Urinary bladder (tissue), 4 donors: Measurements from ENCODE around the gene CPNE7. TPM values are rescaled to one million over a fixed set of nuclear protein-coding genes. Genes with fewer than 3 reads are reported as not detected.

Experiments
- DNase-seq: peaks from one replicate; pipeline ENCODE4 v3.0.0-alpha.2; 2015; ENCODE audit errors: extremely low spot score
- H3K27ac ChIP-seq: one replicate; pipeline ENCODE4 v1.5.1; 2013; ENCODE audit warnings: low read depth, mild to moderate bottlenecking, moderate library complexity
- H3K36me3 ChIP-seq: one replicate; pipeline ENCODE4 v1.6.1; 2013; ENCODE audit warnings: mild to moderate bottlenecking, moderate library complexity; ENCODE audit not compliant: insufficient read depth
- H3K4me1 ChIP-seq: one replicate; pipeline ENCODE4 v1.6.1; 2013; ENCODE audit warnings: mild to moderate bottlenecking, moderate library complexity; ENCODE audit not compliant: insufficient read depth
- H3K4me3 ChIP-seq: one replicate; pipeline ENCODE4 v1.5.1; 2013; ENCODE audit warnings: low read depth, low read length
- WGBS: extraction: QIAGEN DNeasy Blood & Tissue Kit; methylation state at CpG from one replicate; pipeline ENCODE4 v1.1.7; 2013; 5-methylcytosine and 5-hydroxymethylcytosine counted together
- polyA plus RNA-seq: library from polyadenylated mRNA; stranded (reverse); fragments of 200-250 nt; gene quantifications from one replicate; pipeline ENCODE4 v1.2.3, GENCODE V29; 2013
- total RNA-seq: library from RNA; depleted of rRNA; stranded (reverse); fragments of >200 nt; gene quantifications from one replicate; pipeline ENCODE4 v1.2.3, GENCODE V29; 2014
- donor health status: healthy with polysubstance abuse.
- donor health status: healthy.

The CPNE7 gene
- total and polyA plus RNA-seq, 2 donors = 1.8 TPM; not detected in 1

DNA sequence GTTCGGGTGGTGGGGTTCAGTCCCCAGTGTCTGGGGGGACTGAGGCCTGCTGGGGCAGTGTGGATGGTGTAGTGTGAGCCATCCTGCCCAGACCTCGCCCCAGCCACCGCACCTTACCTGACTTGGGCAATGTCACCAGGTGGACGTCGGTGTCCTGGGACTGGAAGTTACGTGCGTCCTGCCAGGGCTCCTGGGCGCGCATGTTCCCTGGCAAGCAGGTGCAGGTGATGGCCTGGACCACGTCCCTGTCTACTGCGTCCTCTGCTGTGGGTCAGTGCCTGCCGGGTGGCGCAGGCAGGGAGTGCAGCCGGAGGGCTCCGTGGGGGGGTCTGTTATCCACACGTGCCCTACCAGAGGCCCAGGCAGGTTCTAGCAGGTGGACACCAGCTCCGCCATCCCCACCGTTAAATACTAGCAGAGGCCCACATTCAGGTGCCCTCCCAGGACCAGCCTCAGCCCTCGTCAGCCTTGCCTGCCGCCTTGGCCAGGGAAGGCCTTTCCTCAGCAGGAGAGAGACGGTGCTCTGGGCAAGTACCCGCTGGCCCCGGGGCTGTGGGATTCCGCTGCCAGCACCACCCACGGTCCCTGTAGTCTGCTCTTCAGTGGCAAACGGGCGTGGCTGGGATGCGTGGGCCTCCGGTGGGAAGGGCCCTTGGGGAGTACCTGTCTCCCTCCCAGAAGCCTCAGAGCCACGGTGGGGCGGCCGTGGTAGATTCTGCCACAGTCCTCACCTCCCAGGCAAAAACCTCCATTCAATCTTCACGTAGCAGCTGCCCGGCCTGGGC lies 29.8 kb downstream of the CPNE7 start:
- 87% methylated on average over 34 of the region's 34 CpGs for WGBS
- H3K4me1 ChIP-seq = no peaks in the 10 kb centered on the region
- no peaks in the 10 kb centered on the region for H3K36me3 ChIP-seq
- H3K27ac ChIP-seq = no peak overlapping the region
- no peak for DNase-seq
- no peak overlapping the region for H3K4me3 ChIP-seq

- Histone ChIP-seq H3K4me3 (no peak overlapping the region), H3K36me3 (no peaks in the 10 kb centered on the region), H3K4me1 (no peaks in the 10 kb centered on the region), H3K27ac (no peak overlapping the region)
- DNase-seq = no peak
- WGBS = 84% methylated on average over 9 of the region's 9 CpGs
Measured at GRCh38 chr16:89606006-89606405, 30.4 kb downstream of the CPNE7 start.

DNA sequence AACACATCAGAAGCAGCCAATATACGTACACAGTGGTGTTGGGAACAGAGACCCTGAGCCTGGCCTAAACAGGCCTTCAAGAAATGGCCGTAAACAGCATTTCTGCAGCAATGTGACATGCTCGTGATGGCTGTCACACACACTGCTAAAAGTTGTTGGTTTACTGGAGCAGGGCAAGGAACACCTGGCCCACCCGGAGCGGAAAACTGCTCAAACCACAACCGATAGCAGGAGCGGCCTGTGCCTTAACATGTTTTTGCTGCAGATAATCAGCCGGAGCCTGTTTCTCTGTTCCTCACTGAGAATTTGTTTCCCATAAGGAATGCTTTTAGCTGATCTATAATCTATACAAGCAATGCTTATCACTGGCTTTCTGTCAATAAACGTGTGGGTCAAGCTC lies 31.9 kb downstream of the CPNE7 start:
- H3K4me3 ChIP-seq = no peak overlapping the region
- 65% methylated on average over 9 of the region's 9 CpGs for WGBS
- DNase-seq = no peak
- H3K27ac ChIP-seq = no peak overlapping the region
- H3K36me3 ChIP-seq = no peaks in the 10 kb centered on the region
- H3K4me1 ChIP-seq = no peaks in the 10 kb centered on the region

DNA sequence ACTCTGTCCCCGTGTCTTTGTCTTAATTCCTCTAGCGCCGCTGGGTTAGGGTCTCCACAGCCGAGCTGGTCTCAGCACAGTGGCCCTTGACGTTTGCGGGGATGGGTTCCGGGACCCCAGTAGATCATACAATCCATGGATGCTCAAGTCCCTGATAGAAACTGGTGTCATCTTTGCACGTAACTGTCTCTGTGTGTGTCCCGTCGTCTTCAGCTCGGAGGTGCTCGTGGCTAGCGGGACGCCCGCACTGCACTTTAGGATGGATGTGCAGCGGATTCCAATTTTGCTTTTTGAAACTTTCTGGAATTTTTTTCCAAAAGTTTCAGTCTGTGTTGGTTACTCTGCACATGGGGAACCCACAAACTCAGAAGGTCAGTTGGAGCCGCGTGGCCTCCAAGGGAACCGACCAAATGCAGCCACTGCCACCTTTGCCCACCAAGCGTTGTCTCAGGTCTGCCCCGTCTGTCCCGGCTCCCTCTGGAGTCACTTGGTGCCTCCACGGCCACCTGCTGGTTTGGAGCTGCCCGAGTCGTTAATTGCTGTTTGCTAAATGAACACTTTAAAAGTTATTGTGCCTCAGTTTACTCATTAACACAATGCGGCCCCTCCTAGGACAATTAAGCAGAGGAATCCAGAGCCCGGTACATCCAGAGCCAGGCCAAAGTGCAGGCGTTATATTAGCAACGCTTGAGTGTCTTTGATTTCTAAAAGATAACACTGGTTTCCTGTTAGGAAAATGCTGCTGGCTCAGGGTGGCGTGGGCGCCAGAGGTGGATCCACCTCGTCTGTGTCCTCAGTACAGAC lies 32.6 kb downstream of the CPNE7 start:
- Histone ChIP-seq H3K4me3 (no peak overlapping the region), H3K36me3 (no peaks in the 10 kb centered on the region), H3K4me1 (no peaks in the 10 kb centered on the region), H3K27ac (no peak overlapping the region)
- 71% methylated on average over 32 of the region's 32 CpGs for WGBS
- DNase-seq = no peak

GRCh38 chr16:89610108-89610453 lies 34.5 kb downstream of the CPNE7 start:
- Histone ChIP-seq H3K36me3 (no peaks in the 10 kb centered on the region), H3K4me1 (no peaks in the 10 kb centered on the region), H3K27ac (no peak overlapping the region), H3K4me3 (no peak overlapping the region)
- DNase-seq = no peak
- 70% methylated on average over 1 of the region's 1 CpG for WGBS

DNA sequence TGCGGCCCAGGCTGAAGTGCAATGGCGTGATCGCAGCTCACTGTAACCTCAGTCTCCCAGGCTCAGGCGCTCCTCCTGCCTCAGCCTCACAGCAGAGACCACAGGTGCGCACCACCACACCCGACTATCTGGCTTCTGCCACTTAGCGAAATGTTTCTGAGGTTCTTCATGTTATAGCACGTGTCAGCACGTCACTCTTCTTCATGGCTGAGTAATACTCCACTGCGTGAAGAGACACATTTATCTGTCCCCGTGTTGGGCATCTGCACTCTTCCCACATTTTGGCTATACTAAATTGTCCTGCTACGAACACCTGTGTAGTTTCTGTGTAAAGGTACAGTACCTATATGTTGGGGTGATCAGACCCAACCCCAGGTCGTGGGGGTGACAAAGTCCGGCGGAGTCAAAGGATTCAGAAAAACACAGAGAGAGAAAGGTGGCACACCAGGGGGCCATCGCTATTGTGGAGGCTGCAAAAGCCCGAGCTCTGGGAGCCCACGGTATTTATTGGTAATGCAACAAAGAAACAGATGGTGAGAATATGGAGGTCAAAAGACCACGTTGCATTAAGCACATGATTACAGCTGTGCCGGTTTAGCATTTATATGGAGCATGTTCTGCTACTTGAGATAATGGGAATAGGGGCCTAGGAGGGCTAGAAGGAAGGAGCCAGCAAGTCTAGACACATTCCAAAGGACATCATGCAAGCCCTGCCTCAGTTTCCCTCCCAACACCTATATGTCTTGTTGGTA lies 37.0 kb downstream of the CPNE7 start:
- Histone ChIP-seq H3K4me3 (no peak overlapping the region), H3K4me1 (no peaks in the 10 kb centered on the region), H3K36me3 (no peaks in the 10 kb centered on the region), H3K27ac (no peak overlapping the region)
- no peak for DNase-seq
- WGBS = 77% methylated on average over 20 of the region's 20 CpGs

GRCh38 chr16:89613231-89613953 lies 37.8 kb downstream of the CPNE7 start, which contains the start of gene DPEP1:
TSS of gene DPEP1 (plus strand) at chr16:89613642. CDS start at chr16:89630411, 16,769 bp downstream.
- H3K4me3 ChIP-seq = no peak within 1 kb of the TSS
- 76% methylated on average over 19 of the region's 19 CpGs for whole genome bisulfite sequencing
- H3K36me3 ChIP-seq = no peaks in the 10 kb centered on the region
- no peak for DNase-seq
- no peaks in the 10 kb centered on the region for H3K4me1 ChIP-seq
- no peak within 1 kb of the TSS for H3K27ac ChIP-seq

DNA sequence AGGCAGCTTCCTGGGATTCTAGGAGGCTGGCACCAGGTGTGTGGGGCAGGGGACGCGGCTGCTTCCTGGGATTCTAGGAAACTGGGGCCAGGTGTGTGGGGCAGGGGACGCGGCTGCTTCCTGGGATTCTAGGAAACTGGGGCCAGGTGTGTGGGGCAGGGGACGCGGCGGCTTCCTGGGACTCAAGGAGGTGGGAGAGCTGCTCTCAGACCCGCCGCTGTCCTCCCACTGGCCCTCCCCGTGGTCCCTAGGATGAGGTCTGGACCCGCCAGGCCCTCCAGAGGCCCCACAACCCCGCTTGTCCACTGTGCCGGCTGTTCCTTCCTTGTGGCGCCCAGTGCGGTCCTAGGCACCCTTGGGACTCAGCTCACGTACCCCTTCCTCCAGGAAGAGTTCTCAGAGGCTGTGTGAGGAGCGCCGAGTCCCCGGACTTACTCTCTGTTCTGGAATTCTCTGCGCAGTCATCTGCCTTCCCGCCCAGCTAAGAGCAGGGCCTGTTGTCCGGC lies 38.4 kb downstream of the CPNE7 start:
- Histone ChIP-seq H3K4me1 (no peaks in the 10 kb centered on the region), H3K27ac (no peak overlapping the region), H3K4me3 (no peak overlapping the region), H3K36me3 (no peaks in the 10 kb centered on the region)
- no peak for DNase-seq
- WGBS = 87% methylated on average over 22 of the region's 22 CpGs

DNA sequence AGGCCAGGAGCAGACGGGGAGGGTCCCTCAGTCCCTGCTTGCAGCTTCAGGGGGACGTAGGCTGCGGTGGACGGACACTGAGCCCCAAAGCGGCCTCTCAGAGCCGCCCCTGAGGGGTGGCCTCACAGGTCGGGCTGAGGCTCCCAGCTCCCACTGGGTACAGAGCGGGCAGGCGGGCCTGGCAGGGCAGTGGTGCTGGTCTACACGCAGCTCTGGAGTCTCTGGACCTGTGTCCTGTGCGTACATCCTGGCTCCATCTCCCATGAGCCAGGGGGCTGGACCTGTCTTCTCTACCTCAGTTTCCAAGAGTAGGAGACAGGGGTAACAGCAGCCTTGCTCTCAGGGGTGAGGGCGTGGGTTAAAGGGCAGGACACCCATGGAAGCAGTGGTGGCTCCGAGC lies 39.6 kb downstream of the CPNE7 start:
- Histone ChIP-seq H3K27ac (no peak overlapping the region), H3K4me1 (no peaks in the 10 kb centered on the region), H3K36me3 (no peaks in the 10 kb centered on the region), H3K4me3 (no peak overlapping the region)
- DNase-seq = no peak
- 84% methylated on average over 13 of the region's 13 CpGs for WGBS

- no peak for DNase-seq
- H3K4me1 ChIP-seq = no peaks in the 10 kb centered on the region
- WGBS = 35% methylated on average over 17 of the region's 17 CpGs
- no peak overlapping the region for H3K4me3 ChIP-seq
- H3K27ac ChIP-seq = no peak overlapping the region
- H3K36me3 ChIP-seq = no peaks in the 10 kb centered on the region
Measured at GRCh38 chr16:89615596-89616090, 40.1 kb downstream of the CPNE7 start.

DNA sequence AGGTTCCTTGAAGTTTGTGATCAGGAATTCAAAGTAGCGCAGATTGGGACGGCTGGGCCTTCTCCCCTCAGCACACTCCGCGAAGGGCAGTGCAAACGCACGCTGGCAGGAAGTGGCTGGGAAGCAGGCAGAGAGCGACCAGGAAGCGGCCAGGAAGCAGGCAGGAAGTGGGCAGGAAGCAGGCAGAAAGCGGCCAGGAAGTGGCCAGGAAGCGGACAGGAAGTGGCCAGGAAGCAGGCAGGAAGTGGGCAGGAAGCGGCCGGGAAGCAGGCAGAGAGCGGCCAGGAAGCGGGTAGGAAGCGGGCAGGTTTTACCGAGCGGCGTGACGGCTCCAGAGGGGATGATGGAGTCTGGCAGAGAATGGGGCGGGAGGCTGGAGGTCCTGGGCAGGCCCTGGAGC lies 41.1 kb downstream of the CPNE7 start:
- H3K36me3 ChIP-seq = no peaks in the 10 kb centered on the region
- 80% methylated on average over 20 of the region's 20 CpGs for WGBS
- no peak overlapping the region for H3K4me3 ChIP-seq
- DNase-seq = no peak
- H3K4me1 ChIP-seq = no peaks in the 10 kb centered on the region
- H3K27ac ChIP-seq = no peak overlapping the region

DNA sequence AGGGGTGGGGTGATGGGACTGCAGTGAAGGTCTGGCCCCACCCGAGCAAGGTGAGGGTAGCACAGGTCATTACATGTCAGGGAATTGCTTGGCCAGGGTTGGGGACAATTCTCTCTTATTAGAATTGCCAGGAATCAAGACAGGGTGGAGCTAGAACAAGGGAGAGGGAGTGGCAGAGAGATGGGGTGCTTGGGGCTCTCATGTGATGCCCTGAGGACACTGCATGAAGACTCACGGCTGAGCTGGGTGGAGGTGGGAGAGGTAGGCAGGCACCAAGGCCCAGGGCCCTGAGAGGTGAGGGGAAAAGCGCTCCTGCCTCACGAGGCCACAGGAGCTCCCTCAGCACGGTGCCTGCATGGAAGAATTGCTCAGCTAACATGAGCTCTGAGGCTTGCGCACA lies 41.5 kb downstream of the CPNE7 start:
- no peaks in the 10 kb centered on the region for H3K36me3 ChIP-seq
- DNase-seq = no peak
- no peak overlapping the region for H3K4me3 ChIP-seq
- H3K27ac ChIP-seq = no peak overlapping the region
- WGBS = 56% methylated on average over 6 of the region's 6 CpGs
- no peaks in the 10 kb centered on the region for H3K4me1 ChIP-seq
